DND-41 (cell line): ENCODE measurements around the gene CCDC136.

Source experiments
- ATAC-seq: fragments of 200-7000 bp; cut with Tn5 transposase; 3 replicates; pipeline ENCODE4 v1.9.1; 2021; ENCODE audit warnings: low read depth; ENCODE audit not compliant: insufficient read depth
- DNase-seq: peaks from one replicate; pipeline ENCODE4 v3.0.0-alpha.2; 2020
- H2AFZ ChIP-seq: 2 replicates; pipeline ENCODE4 v1.6.0; 2012; ENCODE audit warnings: low read depth, low read length
- H3K27ac ChIP-seq: 2 replicates; pipeline ENCODE4 v1.5.1; 2012; ENCODE audit warnings: low read length, inconsistent platforms
- H3K27me3 ChIP-seq: fragments of 200-600 bp; sonication (generic); 2 replicates; pipeline ENCODE4 v1.6.0; 2012; ENCODE audit warnings: low read length, mild to moderate bottlenecking, inconsistent platforms; ENCODE audit not compliant: insufficient read depth, poor library complexity
- H3K36me3 ChIP-seq: 2 replicates; pipeline ENCODE4 v1.5.1; 2012; ENCODE audit warnings: low read length, inconsistent platforms; ENCODE audit not compliant: insufficient read depth
- H3K4me1 ChIP-seq: 2 replicates; pipeline ENCODE4 v1.5.1; 2012; ENCODE audit warnings: mild to moderate bottlenecking, low read length; ENCODE audit not compliant: insufficient read depth
- H3K4me2 ChIP-seq: 2 replicates; pipeline ENCODE4 v1.6.0; 2012; ENCODE audit warnings: mild to moderate bottlenecking, moderate library complexity, low read length, inconsistent platforms; ENCODE audit not compliant: insufficient read depth
- H3K4me3 ChIP-seq, 2 experiments: fragments of 200-600 bp in 1 of 2; shearing (Covaris generic) in 1 of 2; 2 replicates each; pipeline ENCODE4 v1.5.1; 2012 to 2016; ENCODE audit warnings: inconsistent platforms in 2 of 2, low read length in 2 of 2, mild to moderate bottlenecking in 2 of 2, low read depth in 1 of 2, moderate library complexity in 1 of 2
- H3K79me2 ChIP-seq: 2 replicates; pipeline ENCODE4 v1.6.0; 2012; ENCODE audit warnings: low read length, inconsistent platforms; ENCODE audit not compliant: insufficient read depth
- H3K9ac ChIP-seq: 2 replicates; pipeline ENCODE4 v1.6.0; 2012; ENCODE audit warnings: low read depth, mild to moderate bottlenecking, inconsistent platforms, low read length, moderate library complexity
- H3K9me3 ChIP-seq: 2 replicates; pipeline ENCODE4 v1.5.1; 2012; ENCODE audit warnings: low read length, moderate library complexity, mild to moderate bottlenecking, inconsistent platforms; ENCODE audit not compliant: insufficient read depth, severe bottlenecking
- H4K20me1 ChIP-seq: 2 replicates; pipeline ENCODE4 v1.6.0; 2012; ENCODE audit warnings: low read length; ENCODE audit not compliant: insufficient read depth
- CTCF ChIP-seq: IDR thresholded peaks from 2 replicates; pipeline ENCODE4 v1.5.1; 2012; ENCODE audit warnings: borderline replicate concordance, low read length, moderate library complexity, mild to moderate bottlenecking; ENCODE audit not compliant: poor library complexity, severe bottlenecking; ENCODE audit errors: extremely low read depth
- EZH2 ChIP-seq: IDR thresholded peaks from 3 replicates; pipeline ENCODE4 v1.6.1; 2012; ENCODE audit warnings: borderline replicate concordance, low read depth, mild to moderate bottlenecking, moderate library complexity, low read length, inconsistent platforms; ENCODE audit not compliant: severe bottlenecking

Gene CCDC136

GRCh38 chr7:128865303-128865702, 73.5 kb downstream of the CCDC136 start:
- ATAC-seq, result no peak
- peaks cover 24% of the 10 kb centered on the region for H3K79me2 ChIP-seq
- peaks cover 28% of the 10 kb centered on the region for H3K4me1 ChIP-seq
- H2AFZ ChIP-seq, result no peak overlapping the region
- DNase-seq, result no peak
- peaks cover 29% of the 10 kb centered on the region for H4K20me1 ChIP-seq
- H3K36me3 ChIP-seq, result peaks cover 25% of the 10 kb centered on the region
- no peaks in the 10 kb centered on the region for H3K9me3 ChIP-seq
- TF ChIP-seq EZH2 (no peak), CTCF (no peak)
- no peak overlapping the region for H3K4me3 ChIP-seq
- no peak overlapping the region for H3K9ac ChIP-seq
- H3K27ac ChIP-seq, result no peak overlapping the region
- no peak overlapping the region for H3K4me2 ChIP-seq
- H3K27me3 ChIP-seq, result no peaks in the 10 kb centered on the region

- H2AFZ ChIP-seq, result no peak overlapping the region
- H4K20me1 ChIP-seq, result peaks cover 29% of the 10 kb centered on the region
- ATAC-seq (no peak), DNase-seq (no peak)
- TF ChIP-seq EZH2 (no peak), CTCF (no peak)
- H3K4me3 ChIP-seq, result no peak overlapping the region
- H3K4me1 ChIP-seq, result peaks cover 29% of the 10 kb centered on the region
- no peak overlapping the region for H3K27ac ChIP-seq
- H3K27me3 ChIP-seq, result no peaks in the 10 kb centered on the region
- no peak overlapping the region for H3K9ac ChIP-seq
- H3K9me3 ChIP-seq, result no peaks in the 10 kb centered on the region
- H3K36me3 ChIP-seq, result peaks cover 25% of the 10 kb centered on the region
- H3K79me2 ChIP-seq, result peaks cover 24% of the 10 kb centered on the region
- H3K4me2 ChIP-seq, result no peak overlapping the region
Observed at GRCh38 chr7:128865996-128866877, 74.5 kb downstream of the CCDC136 start.

- H3K4me3 ChIP-seq, result no peak overlapping the region
- H3K79me2 ChIP-seq, result peaks cover 24% of the 10 kb centered on the region
- TF ChIP-seq EZH2 (no peak), CTCF (no peak)
- no peaks in the 10 kb centered on the region for H3K27me3 ChIP-seq
- peaks cover 24% of the 10 kb centered on the region for H3K4me1 ChIP-seq
- H3K9me3 ChIP-seq, result no peaks in the 10 kb centered on the region
- ATAC-seq (no peak), DNase-seq (no peak)
- H3K9ac ChIP-seq, result no peak overlapping the region
- no peak overlapping the region for H3K27ac ChIP-seq
- H4K20me1 ChIP-seq, result peaks cover 29% of the 10 kb centered on the region
- H3K36me3 ChIP-seq, result peaks cover 25% of the 10 kb centered on the region
- H2AFZ ChIP-seq, result no peak overlapping the region
- H3K4me2 ChIP-seq, result no peak overlapping the region
Observed at GRCh38 chr7:128867241-128867640, 75.5 kb downstream of the CCDC136 start.
